H1 (cell line): ENCODE measurements around the gene POU5F1. TPM values are rescaled to one million over a fixed set of nuclear protein-coding genes. Genes with fewer than 3 reads are reported as not detected.

Experiments
- CTCF ChIA-PET: fragments of 300-600 bp; sonication (Branson Sonifier 250); formaldehyde crosslinking; loops from one replicate; lab custom pipeline; 2021; ENCODE audit not compliant: partially characterized antibody; lab: Charles Lee
- POLR2A ChIA-PET: fragments of 300-600 bp; sonication (Branson Sonifier 250); formaldehyde crosslinking; loops from one replicate; lab custom pipeline; 2021; ENCODE audit warnings: inconsistent platforms; ENCODE audit not compliant: partially characterized antibody; lab: Charles Lee
- DNase-seq, 2 experiments: peaks; one replicate each; pipeline versions ENCODE4 v3.0.0 to v3.0.0-alpha.2; 2010 to 2022; ENCODE audit warnings: low spot score in 2 of 2, low read depth in 1 of 2, mixed read lengths in 1 of 2
- FAIRE-seq: peaks from 2 replicates; lab custom pipeline; 2011; peaks lifted over from hg19 to GRCh38; lab: Jason Lieb, UNC
- H2AFZ ChIP-seq: 2 replicates; pipeline ENCODE4 v1.8.1; 2012; ENCODE audit warnings: low read length, inconsistent platforms
- H2AK5ac ChIP-seq: 2 replicates; pipeline ENCODE4 v1.6.1; 2013; ENCODE audit warnings: low read depth, low read length
- H2BK120ac ChIP-seq: replicated peaks from 2 replicates; pipeline ENCODE3; 2013; ENCODE audit warnings: low read depth, low read length, inconsistent platforms
- H2BK12ac ChIP-seq: 2 replicates; pipeline ENCODE4 v1.6.1; 2013; ENCODE audit warnings: low read depth, low read length
- H2BK15ac ChIP-seq: 2 replicates; pipeline ENCODE4 v1.6.1; 2013; ENCODE audit warnings: low read length
- H2BK20ac ChIP-seq: 2 replicates; pipeline ENCODE4 v1.6.1; 2013; ENCODE audit warnings: low read length
- H2BK5ac ChIP-seq: 2 replicates; pipeline ENCODE4 v1.6.1; 2013; ENCODE audit warnings: low read depth, low read length
- H3K14ac ChIP-seq: 2 replicates; pipeline ENCODE4 v1.6.1; 2013; ENCODE audit warnings: inconsistent platforms; ENCODE audit not compliant: insufficient read length
- H3K18ac ChIP-seq: 2 replicates; pipeline ENCODE4 v1.6.1; 2013; ENCODE audit warnings: low read length; ENCODE audit errors: extremely low read depth
- H3K23ac ChIP-seq: 2 replicates; pipeline ENCODE4 v1.6.1; 2013; ENCODE audit warnings: inconsistent platforms; ENCODE audit not compliant: insufficient read length
- H3K23me2 ChIP-seq: 2 replicates; pipeline ENCODE4 v1.6.1; 2013; ENCODE audit warnings: low read depth, low read length
- H3K27ac ChIP-seq: 2 replicates; pipeline ENCODE4 v1.6.1; 2011; ENCODE audit warnings: low read depth, low read length, inconsistent platforms
- H3K27me3 ChIP-seq, 4 experiments: replicated peaks in 1 of 4; 1 replicate in 1 of 4; 2 replicates in 3 of 4; pipeline versions ENCODE4 v1.6.1 to v1.8.1; 2011 to 2013; ENCODE audit warnings: low read length in 3 of 4, mild to moderate bottlenecking in 3 of 4, inconsistent platforms in 2 of 4, mixed read lengths in 2 of 4, moderate library complexity in 1 of 4; ENCODE audit not compliant: control insufficient read depth in 3 of 4, insufficient read depth in 3 of 4; ENCODE audit errors: extremely low read depth in 1 of 4
- H3K36me3 ChIP-seq, 4 experiments: 2 replicates each; pipeline versions ENCODE4 v1.6.1 to v1.8.1; 2011 to 2013; ENCODE audit warnings: mild to moderate bottlenecking in 4 of 4, low read length in 3 of 4, moderate library complexity in 2 of 4, control low read depth in 1 of 4, inconsistent platforms in 1 of 4; ENCODE audit not compliant: insufficient read depth in 4 of 4, control insufficient read depth in 2 of 4
- H3K4ac ChIP-seq: replicated peaks from 2 replicates; pipeline ENCODE3; 2013; ENCODE audit warnings: low read length, low read depth, mixed read lengths, inconsistent platforms; ENCODE audit not compliant: insufficient read length
- H3K4me1 ChIP-seq, 4 experiments: replicated peaks in 1 of 4; 1 replicate in 1 of 4; 2 replicates in 3 of 4; pipeline versions ENCODE4 v1.6.1 to v1.8.1; 2011 to 2013; ENCODE audit warnings: low read length in 3 of 4, inconsistent platforms in 2 of 4, mixed read lengths in 1 of 4; ENCODE audit not compliant: insufficient read depth in 4 of 4, control insufficient read depth in 3 of 4
- H3K4me2 ChIP-seq, 2 experiments: 2 replicates each; pipeline versions ENCODE4 v1.6.1 to v1.8.1; 2011 to 2013; ENCODE audit warnings: low read depth in 2 of 2, low read length in 2 of 2, control low read depth in 1 of 2, inconsistent platforms in 1 of 2, mild to moderate bottlenecking in 1 of 2; ENCODE audit not compliant: insufficient read depth in 1 of 2
- H3K4me3 ChIP-seq, 4 experiments: fragments of 200-600, 300-600 bp in 1 of 4; sonication (generic), shearing (Covaris generic), sonication (Bioruptor Twin) in 1 of 4; 2 replicates each; pipeline versions ENCODE4 v1.5.1 to v1.8.1; 2011 to 2016; ENCODE audit warnings: low read length in 4 of 4, low read depth in 3 of 4, control low read depth in 2 of 4, inconsistent platforms in 2 of 4, mild to moderate bottlenecking in 2 of 4, mixed read lengths in 1 of 4, moderate library complexity in 1 of 4; ENCODE audit not compliant: insufficient read depth in 2 of 4; ENCODE audit errors: extremely low read depth in 1 of 4
- H3K56ac ChIP-seq: replicated peaks from 2 replicates; pipeline ENCODE3; 2013; ENCODE audit warnings: low read depth, mild to moderate bottlenecking, mixed read lengths, low read length, inconsistent platforms; ENCODE audit not compliant: insufficient read length
- H3K79me1 ChIP-seq: 2 replicates; pipeline ENCODE4 v1.6.1; 2013; ENCODE audit warnings: low read depth, low read length, control low read depth
- H3K79me2 ChIP-seq, 2 experiments: 2 replicates each; pipeline versions ENCODE4 v1.6.1 to v1.8.1; 2012 to 2013; ENCODE audit warnings: low read length in 2 of 2, mild to moderate bottlenecking in 2 of 2, inconsistent platforms in 1 of 2; ENCODE audit not compliant: insufficient read depth in 2 of 2, control insufficient read depth in 1 of 2
- H3K9ac ChIP-seq, 4 experiments: replicated peaks in 1 of 4; 1 replicate in 1 of 4; 2 replicates in 3 of 4; pipeline versions ENCODE4 v1.6.1 to v1.8.1; 2011 to 2013; ENCODE audit warnings: low read depth in 3 of 4, low read length in 3 of 4, control low read depth in 2 of 4, mild to moderate bottlenecking in 2 of 4, moderate library complexity in 2 of 4, inconsistent platforms in 1 of 4; ENCODE audit errors: extremely low read depth in 1 of 4
- H3K9me3 ChIP-seq, 2 experiments: 2 replicates each; pipeline versions ENCODE4 v1.6.1 to v1.8.1; 2012 to 2013; ENCODE audit warnings: mild to moderate bottlenecking in 2 of 2, moderate library complexity in 2 of 2, control low read depth in 1 of 2, inconsistent platforms in 1 of 2, low read depth in 1 of 2, low read length in 1 of 2, mixed read lengths in 1 of 2; ENCODE audit not compliant: insufficient read depth in 2 of 2
- H4K20me1 ChIP-seq, 2 experiments: replicated peaks in 1 of 2; 2 replicates each; pipeline versions ENCODE3 to v1.8.1; 2011 to 2013; ENCODE audit warnings: inconsistent platforms in 2 of 2, low read length in 2 of 2, mild to moderate bottlenecking in 1 of 2; ENCODE audit not compliant: insufficient read depth in 2 of 2, control insufficient read depth in 1 of 2
- H4K5ac ChIP-seq: 2 replicates; pipeline ENCODE4 v1.6.1; 2013; ENCODE audit warnings: low read length, low read depth, mixed read lengths, inconsistent platforms; ENCODE audit not compliant: insufficient read length
- H4K8ac ChIP-seq: 2 replicates; pipeline ENCODE4 v1.8.0; 2013; ENCODE audit warnings: mild to moderate bottlenecking, moderate library complexity, low read length, inconsistent platforms; ENCODE audit not compliant: insufficient read depth; ENCODE audit errors: extremely low read depth
- H4K91ac ChIP-seq: replicated peaks from 2 replicates; pipeline ENCODE3; 2013; ENCODE audit warnings: low read length, mixed read lengths, inconsistent platforms; ENCODE audit not compliant: insufficient read length
- WGBS, 2 experiments: shearing (Covaris generic) in 1 of 2; methylation state at CpG; one replicate each; pipeline versions ENCODE4 v1.1.6 to v1.1.7; 2013 to 2015; ENCODE audit warnings: low lambda C conversion rate in 2 of 2, mixed read lengths in 2 of 2, inconsistent platforms in 1 of 2, low coverage in 1 of 2, missing lambda C conversion rate in 1 of 2; ENCODE audit not compliant: insufficient replicate concordance in 2 of 2, insufficient coverage in 1 of 2, insufficient read length in 1 of 2; ENCODE audit errors: extremely low coverage in 1 of 2, missing lambda C conversion rate in 1 of 2; 5-methylcytosine and 5-hydroxymethylcytosine counted together
- polyA plus RNA-seq, 7 experiments: library from polyadenylated mRNA; depleted of rRNA in 3 of 7; stranded (reverse) in 5 of 7; unstranded in 2 of 7; fragments of >200 nt in 5 of 7; fragments of 200-250 nt in 2 of 7; gene quantifications; 1 replicate in 5 of 7; 2 replicates in 1 of 7; 4 replicates in 1 of 7; pipeline versions ENCODE4 v1.2.1 to v1.2.3, GENCODE V29; 2011 to 2013; ENCODE audit warnings: missing spikeins in 2 of 7, mixed read lengths in 2 of 7
- total RNA-seq: library from RNA; stranded (reverse); fragmentation: NEBNext Ultra II Directional; extraction: Animal tissue kit (Norgen Biotek cat#: 25700); gene quantifications from 2 replicates; pipeline ENCODE4 v1.2.1, GENCODE V29; 2021

POU5F1 gene
- total and polyA plus RNA-seq, 2 of the 8 experiments (the other 6 are each of a cell fraction or from before 2014, with no cell fraction given), result 2,437 to 2,526 TPM

GRCh38 chr6:31152781-31153180 is 17.7 kb downstream of the POU5F1 start:
- Histone ChIP-seq H4K20me1 (peaks cover 0 to 3% of the 10 kb centered on the region in 2 experiments), H3K4me3 (no peak overlapping the region), H3K4ac (no peak overlapping the region), H2BK5ac (no peak overlapping the region), H3K4me2 (no peak overlapping the region), H3K27ac (no peak overlapping the region), H3K23me2 (peaks cover 3% of the 10 kb centered on the region; the same call in 1 of the 2 replicates), H3K9ac (peak overlapping the region in 1 of 4 experiments; percentile 1; a peak in 2 of 7 replicates), H3K14ac (no peak overlapping the region), H2BK15ac (no peak overlapping the region), H3K56ac (no peak overlapping the region), H4K5ac (no peak overlapping the region), H3K18ac (no peak overlapping the region), H3K79me1 (no peaks in the 10 kb centered on the region), H2AFZ (no peak overlapping the region), H4K91ac (no peak overlapping the region), H2BK20ac (no peak overlapping the region), H3K79me2 (no peaks in the 10 kb centered on the region), H3K27me3 (no peaks in the 10 kb centered on the region), H3K23ac (no peak overlapping the region), H2BK12ac (no peak overlapping the region), H3K9me3 (no peaks in the 10 kb centered on the region), H3K36me3 (peaks cover 0 to 40% (median 7%) of the 10 kb centered on the region in 4 experiments; a peak in 7 of 8 replicates), H3K4me1 (peaks cover 0 to 13% (median 5%) of the 10 kb centered on the region in 4 experiments; a peak in 3 of 7 replicates), H4K8ac (no peak overlapping the region; the same call in 1 of the 2 replicates), H2BK120ac (no peak overlapping the region), H2AK5ac (no peak overlapping the region)
- WGBS, 2 experiments, result 92% methylated on average over 7 of the region's 7 CpGs; no CpG with 5 or more reads in 1 of the 2 experiments
- FAIRE-seq (no peak), DNase-seq (no peak)
- ChIA-PET POLR2A (interaction anchor here (61.6 to 68.5 kb wide), 2 partner anchors 5 to 16 kb away, joined by 2251 read pairs; partner anchors contain the start of genes CCHCR1, CDSN, POU5F1 and PSORS1C1), CTCF (interaction anchor here (1.1 to 3.2 kb wide), 8 partner anchors 13 to 65 kb away, joined by 3 to 15 read pairs (median 4); partner anchors contain the start of gene PSORS1C2)
